Measurements from ENCODE around the gene SIRT7. TPM values are rescaled to one million over a fixed set of nuclear protein-coding genes. Genes with fewer than 3 reads are reported as not detected.

SIRT7 gene
- total and polyA plus RNA-seq, 2 donors (not counting 3 experiments of a cell fraction or from before 2014, with no cell fraction given) = 11.6 to 28.8 TPM

DNA sequence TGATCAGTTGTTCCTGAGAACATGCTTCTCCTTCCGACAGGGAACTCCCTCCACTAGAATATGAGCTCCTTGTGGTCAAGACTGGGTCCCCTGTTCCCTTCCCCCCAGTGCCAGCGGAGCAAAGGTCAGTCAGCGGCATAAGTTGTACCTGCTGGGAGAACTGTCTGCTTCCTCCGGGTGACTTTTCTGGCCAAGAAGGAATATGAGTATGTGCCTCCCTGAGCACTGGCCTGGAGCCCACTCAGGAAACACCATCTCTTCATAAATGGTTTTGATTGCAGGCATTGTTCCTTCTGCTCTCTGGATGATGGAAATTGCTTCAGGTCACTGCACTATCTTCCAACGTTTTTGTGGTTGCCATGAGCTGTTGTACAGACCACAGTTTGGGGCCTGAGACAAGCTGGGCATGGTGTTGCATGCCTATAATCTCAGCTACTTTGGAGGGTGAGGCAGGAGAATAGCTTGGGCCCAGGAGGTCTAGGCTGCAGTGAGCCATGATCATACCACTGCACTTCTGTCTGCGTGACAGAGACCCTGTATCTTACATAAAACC, 54.8 kb downstream of the SIRT7 start:
- H4K20me1 ChIP-seq (replicated peaks; ENCODE audit: control insufficient read depth, extremely low read depth, insufficient read depth, low read length) = no peaks in the 10 kb centered on the region
- CTCF ChIA-PET = no interaction called here
- no peak for DNase-seq (ENCODE audit: low read depth, low spot score)

More for the DNA sequence above, 54.8 kb downstream of the SIRT7 start:
- Histone ChIP-seq H3K4me1 (ENCODE audit: control insufficient read depth, extremely low read depth, insufficient read depth, low read length) (peaks cover 14% of the 10 kb centered on the region), H3K36me3 (ENCODE audit: control insufficient read depth in 2 of 2, extremely low read depth in 1 of 2, insufficient read depth in 2 of 2, low read length in 2 of 2) (peaks cover 3 to 16% of the 10 kb centered on the region in 2 experiments), H3K4me2 (ENCODE audit: insufficient read depth, low read length) (no peak overlapping the region), H2AFZ (ENCODE audit: low read depth, low read length) (no peak overlapping the region), H3K9me3 (replicated peaks; ENCODE audit: control insufficient read depth, insufficient read depth, low read length) (no peaks in the 10 kb centered on the region), H3K27me3 (ENCODE audit: control insufficient read depth in 2 of 2, insufficient read depth in 2 of 2, low read length in 2 of 2) (no peaks in the 10 kb centered on the region), H3K4me3 (replicated peaks in 1 of 3; ENCODE audit: insufficient read depth in 1 of 3, low read depth in 1 of 3, low read length in 3 of 3) (no peak overlapping the region), H3K9me1 (replicated peaks; ENCODE audit: control insufficient read depth, extremely low read depth, insufficient read depth, low read length) (no peaks in the 10 kb centered on the region), H3K9ac (replicated peaks; ENCODE audit: extremely low read depth, insufficient read depth, low read length) (no peak overlapping the region), H3K79me2 (ENCODE audit: control insufficient read depth, insufficient read depth, low read length) (peaks cover 25% of the 10 kb centered on the region), H3K27ac (ENCODE audit: insufficient read depth, low read depth, low read length) (no peak overlapping the region)
- BruUV-seq (replicated peaks) = no TSS peak
- POLR2A ChIA-PET = no interaction called here
- intact Hi-C loops (cut with micrococcal nuclease) = no loop called here
- dilution Hi-C loops (cut with MboI; ENCODE audit: extremely low pct_ligation_motif_present, low sequenced_read_pairs) = no loop called here
- FAIRE-seq = peak; percentile 55
- no peak for TF ChIP-seq FOS (IDR thresholded peaks at IDR 0.05; ENCODE audit: borderline replicate concordance, insufficient read depth, low read length)
- no peak for TF ChIP-seq MYC (IDR thresholded peaks at IDR 0.05; ENCODE audit: low read depth, low read length)
- no peak for TF ChIP-seq POLR2A (IDR thresholded peaks at IDR 0.05; ENCODE audit: low read depth, low read length)
- TF ChIP-seq POLR2AphosphoS5 (IDR thresholded peaks at IDR 0.05; ENCODE audit: insufficient read depth, low read depth, low read length) = no peak
- TF ChIP-seq EZH2 (IDR thresholded peaks at IDR 0.05; ENCODE audit: borderline replicate concordance, low read depth, low read length, severe bottlenecking) = no peak
- TF ChIP-seq, protein P1, sequence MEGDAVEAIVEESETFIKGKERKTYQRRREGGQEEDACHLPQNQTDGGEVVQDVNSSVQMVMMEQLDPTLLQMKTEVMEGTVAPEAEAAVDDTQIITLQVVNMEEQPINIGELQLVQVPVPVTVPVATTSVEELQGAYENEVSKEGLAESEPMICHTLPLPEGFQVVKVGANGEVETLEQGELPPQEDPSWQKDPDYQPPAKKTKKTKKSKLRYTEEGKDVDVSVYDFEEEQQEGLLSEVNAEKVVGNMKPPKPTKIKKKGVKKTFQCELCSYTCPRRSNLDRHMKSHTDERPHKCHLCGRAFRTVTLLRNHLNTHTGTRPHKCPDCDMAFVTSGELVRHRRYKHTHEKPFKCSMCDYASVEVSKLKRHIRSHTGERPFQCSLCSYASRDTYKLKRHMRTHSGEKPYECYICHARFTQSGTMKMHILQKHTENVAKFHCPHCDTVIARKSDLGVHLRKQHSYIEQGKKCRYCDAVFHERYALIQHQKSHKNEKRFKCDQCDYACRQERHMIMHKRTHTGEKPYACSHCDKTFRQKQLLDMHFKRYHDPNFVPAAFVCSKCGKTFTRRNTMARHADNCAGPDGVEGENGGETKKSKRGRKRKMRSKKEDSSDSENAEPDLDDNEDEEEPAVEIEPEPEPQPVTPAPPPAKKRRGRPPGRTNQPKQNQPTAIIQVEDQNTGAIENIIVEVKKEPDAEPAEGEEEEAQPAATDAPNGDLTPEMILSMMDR (IDR thresholded peaks at IDR 0.05; ENCODE audit: extremely low read depth in 1 of 2, insufficient read depth in 1 of 2, low read depth in 1 of 2, low read length in 2 of 2) = no peak
- TF ChIP-seq JUN (IDR thresholded peaks at IDR 0.05; ENCODE audit: borderline replicate concordance, insufficient read depth, insufficient read length, low read depth) = no peak
- TF ChIP-seq, protein P2, sequence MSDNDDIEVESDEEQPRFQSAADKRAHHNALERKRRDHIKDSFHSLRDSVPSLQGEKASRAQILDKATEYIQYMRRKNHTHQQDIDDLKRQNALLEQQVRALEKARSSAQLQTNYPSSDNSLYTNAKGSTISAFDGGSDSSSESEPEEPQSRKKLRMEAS (IDR thresholded peaks at IDR 0.05; ENCODE audit: insufficient read depth, insufficient read length) = no peak
- TF ChIP-seq GATA2 (IDR thresholded peaks at IDR 0.05; ENCODE audit: insufficient read depth, insufficient read length, low read depth, low read length) = no peak

Other genes starting within 250 kb of the SIRT7 start
- gene ARL16, start 234.4 kb downstream of the SIRT7 start, total RNA-seq = 40.5 and 41.4 TPM in 2 replicates
- 55.5 and 71.7 TPM in 2 replicates for gene ARL16, start 234.4 kb downstream of the SIRT7 start, polyA plus RNA-seq
- gene HGS, start 234.2 kb downstream of the SIRT7 start, total RNA-seq = 150 and 166 TPM in 2 replicates
- 191 and 229 TPM in 2 replicates for gene HGS, start 234.2 kb downstream of the SIRT7 start, polyA plus RNA-seq
- 89.2 and 91.9 TPM in 2 replicates for gene MRPL12, start 214.8 kb downstream of the SIRT7 start, total RNA-seq
- gene MRPL12, start 214.8 kb downstream of the SIRT7 start, polyA plus RNA-seq = 99.9 and 126 TPM in 2 replicates
- 16.7 and 17.2 TPM in 2 replicates for gene SLC25A10, start 205.9 kb downstream of the SIRT7 start, total RNA-seq
- 16.7 and 22.4 TPM in 2 replicates for gene SLC25A10, start 205.9 kb downstream of the SIRT7 start, polyA plus RNA-seq
- gene GCGR, start 114.0 kb downstream of the SIRT7 start, total RNA-seq = not detected in 2 replicates
- gene GCGR, start 114.0 kb downstream of the SIRT7 start, polyA plus RNA-seq = not detected in 2 replicates
- 121 and 129 TPM in 2 replicates for gene MCRIP1, start 84.9 kb downstream of the SIRT7 start, total RNA-seq
- gene MCRIP1, start 84.9 kb downstream of the SIRT7 start, polyA plus RNA-seq = 205 and 281 TPM in 2 replicates
- not detected in 2 replicates for gene PPP1R27, start 83.1 kb downstream of the SIRT7 start, total RNA-seq
- gene PPP1R27, start 83.1 kb downstream of the SIRT7 start, polyA plus RNA-seq = not detected in 2 replicates
- 872 and 988 TPM in 2 replicates for gene P4HB, start 57.6 kb downstream of the SIRT7 start, total RNA-seq
- 156 and 201 TPM in 2 replicates for gene P4HB, start 57.6 kb downstream of the SIRT7 start, polyA plus RNA-seq
- 617 and 645 TPM in 2 replicates for gene ARHGDIA, start 46.8 kb downstream of the SIRT7 start, total RNA-seq
- gene ARHGDIA, start 46.8 kb downstream of the SIRT7 start, polyA plus RNA-seq = 358 and 487 TPM in 2 replicates
- 175 and 183 TPM in 2 replicates for gene ALYREF, start 26.6 kb downstream of the SIRT7 start, total RNA-seq
- 92.0 and 101 TPM in 2 replicates for gene ALYREF, start 26.6 kb downstream of the SIRT7 start, polyA plus RNA-seq
- 126 and 128 TPM in 2 replicates for gene ANAPC11, start 26.5 kb downstream of the SIRT7 start, total RNA-seq
- gene ANAPC11, start 26.5 kb downstream of the SIRT7 start, polyA plus RNA-seq = 801 and 844 TPM in 2 replicates
- gene NPB, start 15.9 kb downstream of the SIRT7 start, total RNA-seq = 0.42 TPM in 1 of 2 replicates, not detected in the other
- gene NPB, start 15.9 kb downstream of the SIRT7 start, polyA plus RNA-seq = 0.33 and 0.81 TPM in 2 replicates
- gene PCYT2, start 6.8 kb downstream of the SIRT7 start, total RNA-seq = 52.3 and 57.1 TPM in 2 replicates
- gene PCYT2, start 6.8 kb downstream of the SIRT7 start, polyA plus RNA-seq = 52.0 and 54.6 TPM in 2 replicates
- 30.5 and 35.0 TPM in 2 replicates for gene MAFG, start 9.6 kb upstream of the SIRT7 start, total RNA-seq
- gene MAFG, start 9.6 kb upstream of the SIRT7 start, polyA plus RNA-seq = 27.6 and 28.0 TPM in 2 replicates
- 77.7 and 85.3 TPM in 2 replicates for gene PYCR1, start 19.1 kb upstream of the SIRT7 start, total RNA-seq
- gene PYCR1, start 19.1 kb upstream of the SIRT7 start, polyA plus RNA-seq = 94.8 and 124 TPM in 2 replicates
- not detected in 2 replicates for gene MYADML2, start 29.1 kb upstream of the SIRT7 start, total RNA-seq
- not detected in 2 replicates for gene MYADML2, start 29.1 kb upstream of the SIRT7 start, polyA plus RNA-seq
- gene NOTUM, start 43.0 kb upstream of the SIRT7 start, total RNA-seq = not detected in 2 replicates
- not detected in 2 replicates for gene NOTUM, start 43.0 kb upstream of the SIRT7 start, polyA plus RNA-seq
- 30.9 and 36.5 TPM in 2 replicates for gene ASPSCR1, start 59.5 kb upstream of the SIRT7 start, total RNA-seq
- gene ASPSCR1, start 59.5 kb upstream of the SIRT7 start, polyA plus RNA-seq = 24.8 and 30.4 TPM in 2 replicates
- 56.2 and 68.0 TPM in 2 replicates for gene CENPX, start 104.7 kb upstream of the SIRT7 start, total RNA-seq
- 67.2 and 67.6 TPM in 2 replicates for gene CENPX, start 104.7 kb upstream of the SIRT7 start, polyA plus RNA-seq
- 18.6 and 22.9 TPM in 2 replicates for gene LRRC45, start 105.1 kb upstream of the SIRT7 start, total RNA-seq
- gene LRRC45, start 105.1 kb upstream of the SIRT7 start, polyA plus RNA-seq = 7.6 and 8.1 TPM in 2 replicates
- 34.1 and 35.4 TPM in 2 replicates for gene RAC3, start 113.5 kb upstream of the SIRT7 start, total RNA-seq
- 56.0 and 91.1 TPM in 2 replicates for gene RAC3, start 113.5 kb upstream of the SIRT7 start, polyA plus RNA-seq
- 75.2 and 93.0 TPM in 2 replicates for gene DCXR, start 119.5 kb upstream of the SIRT7 start, total RNA-seq
- gene DCXR, start 119.5 kb upstream of the SIRT7 start, polyA plus RNA-seq = 178 and 241 TPM in 2 replicates
- 33.7 and 36.9 TPM in 2 replicates for gene RFNG, start 133.6 kb upstream of the SIRT7 start, total RNA-seq
- 40.0 and 59.2 TPM in 2 replicates for gene RFNG, start 133.6 kb upstream of the SIRT7 start, polyA plus RNA-seq
- 96.6 and 116 TPM in 2 replicates for gene GPS1, start 133.7 kb upstream of the SIRT7 start, total RNA-seq
- gene GPS1, start 133.7 kb upstream of the SIRT7 start, polyA plus RNA-seq = 178 and 235 TPM in 2 replicates
- gene DUS1L, start 147.6 kb upstream of the SIRT7 start, total RNA-seq = 90.3 and 92.9 TPM in 2 replicates
- 60.1 and 63.1 TPM in 2 replicates for gene DUS1L, start 147.6 kb upstream of the SIRT7 start, polyA plus RNA-seq
- 351 and 360 TPM in 2 replicates for gene FASN, start 180.1 kb upstream of the SIRT7 start, total RNA-seq
- 101 and 130 TPM in 2 replicates for gene FASN, start 180.1 kb upstream of the SIRT7 start, polyA plus RNA-seq